Measurements from ENCODE around the gene DTD1.

Gene DTD1

GRCh38 chr20:18614244-18614643 lies 26.4 kb downstream of the DTD1 start:
- no peaks in the 10 kb centered on the region for H3K79me2 ChIP-seq (ENCODE audit: control insufficient read depth, insufficient read depth, low read length, unreplicated experiment)
- H3K27me3 ChIP-seq (ENCODE audit: insufficient read depth, low read length), result no peaks in the 10 kb centered on the region
- H3K4me1 ChIP-seq (ENCODE audit: control insufficient read depth, insufficient read depth, low read length, unreplicated experiment), result no peaks in the 10 kb centered on the region
- H2AFZ ChIP-seq (ENCODE audit: low read length, unreplicated experiment), result no peak overlapping the region
- H3K36me3 ChIP-seq (ENCODE audit: insufficient read depth, low read length), result peaks cover 12% of the 10 kb centered on the region; the same call in 1 of the 2 replicates
- no peak overlapping the region for H3K4me3 ChIP-seq (ENCODE audit: low read depth, low read length)
- H3K27ac ChIP-seq (ENCODE audit: low read depth, low read length), result no peak overlapping the region

GRCh38 chr20:18615020-18615650 lies 27.3 kb downstream of the DTD1 start:
- no peaks in the 10 kb centered on the region for H3K79me2 ChIP-seq (ENCODE audit: control insufficient read depth, insufficient read depth, low read length, unreplicated experiment)
- H3K27ac ChIP-seq (ENCODE audit: low read depth, low read length), result no peak overlapping the region
- H3K4me1 ChIP-seq (ENCODE audit: control insufficient read depth, insufficient read depth, low read length, unreplicated experiment), result no peaks in the 10 kb centered on the region
- no peaks in the 10 kb centered on the region for H3K27me3 ChIP-seq (ENCODE audit: insufficient read depth, low read length)
- H3K36me3 ChIP-seq (ENCODE audit: insufficient read depth, low read length), result peaks cover 12% of the 10 kb centered on the region; the same call in 1 of the 2 replicates
- no peak overlapping the region for H2AFZ ChIP-seq (ENCODE audit: low read length, unreplicated experiment)
- H3K4me3 ChIP-seq (ENCODE audit: low read depth, low read length), result no peak overlapping the region

GRCh38 chr20:18621004-18621403 lies 33.1 kb downstream of the DTD1 start:
- Histone ChIP-seq H3K27ac (ENCODE audit: low read depth, low read length) (no peak overlapping the region), H3K36me3 (ENCODE audit: insufficient read depth, low read length) (peaks cover 12% of the 10 kb centered on the region; the same call in 1 of the 2 replicates), H2AFZ (ENCODE audit: low read length, unreplicated experiment) (no peak overlapping the region), H3K27me3 (ENCODE audit: insufficient read depth, low read length) (no peaks in the 10 kb centered on the region), H3K79me2 (ENCODE audit: control insufficient read depth, insufficient read depth, low read length, unreplicated experiment) (no peaks in the 10 kb centered on the region), H3K4me3 (ENCODE audit: low read depth, low read length) (no peak overlapping the region), H3K4me1 (ENCODE audit: control insufficient read depth, insufficient read depth, low read length, unreplicated experiment) (no peaks in the 10 kb centered on the region)

GRCh38 chr20:18623156-18623910 lies 35.5 kb downstream of the DTD1 start:
- Histone ChIP-seq H3K4me3 (ENCODE audit: low read depth, low read length) (no peak overlapping the region), H3K4me1 (ENCODE audit: control insufficient read depth, insufficient read depth, low read length, unreplicated experiment) (no peaks in the 10 kb centered on the region), H2AFZ (ENCODE audit: low read length, unreplicated experiment) (no peak overlapping the region), H3K36me3 (ENCODE audit: insufficient read depth, low read length) (no peaks in the 10 kb centered on the region), H3K27me3 (ENCODE audit: insufficient read depth, low read length) (no peaks in the 10 kb centered on the region), H3K27ac (ENCODE audit: low read depth, low read length) (no peak overlapping the region), H3K79me2 (ENCODE audit: control insufficient read depth, insufficient read depth, low read length, unreplicated experiment) (no peaks in the 10 kb centered on the region)

GRCh38 chr20:18624948-18625347 lies 37.1 kb downstream of the DTD1 start:
- Histone ChIP-seq H3K36me3 (ENCODE audit: insufficient read depth, low read length) (no peaks in the 10 kb centered on the region), H3K4me3 (ENCODE audit: low read depth, low read length) (no peak overlapping the region), H2AFZ (ENCODE audit: low read length, unreplicated experiment) (no peak overlapping the region), H3K79me2 (ENCODE audit: control insufficient read depth, insufficient read depth, low read length, unreplicated experiment) (no peaks in the 10 kb centered on the region), H3K27ac (ENCODE audit: low read depth, low read length) (no peak overlapping the region), H3K27me3 (ENCODE audit: insufficient read depth, low read length) (no peaks in the 10 kb centered on the region), H3K4me1 (ENCODE audit: control insufficient read depth, insufficient read depth, low read length, unreplicated experiment) (no peaks in the 10 kb centered on the region)

GRCh38 chr20:18625907-18626655 lies 38.2 kb downstream of the DTD1 start:
- H3K4me1 ChIP-seq (ENCODE audit: control insufficient read depth, insufficient read depth, low read length, unreplicated experiment), result no peaks in the 10 kb centered on the region
- H2AFZ ChIP-seq (ENCODE audit: low read length, unreplicated experiment), result no peak overlapping the region
- H3K27ac ChIP-seq (ENCODE audit: low read depth, low read length), result no peak overlapping the region

GRCh38 chr20:18628330-18628920 lies 40.6 kb downstream of the DTD1 start:
- Histone ChIP-seq H3K79me2 (ENCODE audit: control insufficient read depth, insufficient read depth, low read length, unreplicated experiment) (no peaks in the 10 kb centered on the region), H3K4me3 (ENCODE audit: low read depth, low read length) (no peak overlapping the region), H3K36me3 (ENCODE audit: insufficient read depth, low read length) (no peaks in the 10 kb centered on the region), H2AFZ (ENCODE audit: low read length, unreplicated experiment) (no peak overlapping the region), H3K27ac (ENCODE audit: low read depth, low read length) (no peak overlapping the region), H3K4me1 (ENCODE audit: control insufficient read depth, insufficient read depth, low read length, unreplicated experiment) (no peaks in the 10 kb centered on the region), H3K27me3 (ENCODE audit: insufficient read depth, low read length) (no peaks in the 10 kb centered on the region)

More at GRCh38 chr20:18625907-18626655, 38.2 kb downstream of the DTD1 start:
- H3K27me3 ChIP-seq (ENCODE audit: insufficient read depth, low read length), result no peaks in the 10 kb centered on the region
- no peaks in the 10 kb centered on the region for H3K79me2 ChIP-seq (ENCODE audit: control insufficient read depth, insufficient read depth, low read length, unreplicated experiment)
- no peaks in the 10 kb centered on the region for H3K36me3 ChIP-seq (ENCODE audit: insufficient read depth, low read length)
- no peak overlapping the region for H3K4me3 ChIP-seq (ENCODE audit: low read depth, low read length)

- H3K27ac ChIP-seq (ENCODE audit: low read depth, low read length), result no peak overlapping the region
- no peak overlapping the region for H2AFZ ChIP-seq (ENCODE audit: low read length, unreplicated experiment)
- no peaks in the 10 kb centered on the region for H3K4me1 ChIP-seq (ENCODE audit: control insufficient read depth, insufficient read depth, low read length, unreplicated experiment)
- no peaks in the 10 kb centered on the region for H3K36me3 ChIP-seq (ENCODE audit: insufficient read depth, low read length)
- no peaks in the 10 kb centered on the region for H3K79me2 ChIP-seq (ENCODE audit: control insufficient read depth, insufficient read depth, low read length, unreplicated experiment)
- H3K27me3 ChIP-seq (ENCODE audit: insufficient read depth, low read length), result no peaks in the 10 kb centered on the region
- H3K4me3 ChIP-seq (ENCODE audit: low read depth, low read length), result no peak overlapping the region
Observed at GRCh38 chr20:18632196-18632789, 44.4 kb downstream of the DTD1 start.

GRCh38 chr20:18633411-18633810 lies 45.6 kb downstream of the DTD1 start:
- Histone ChIP-seq H3K4me1 (ENCODE audit: control insufficient read depth, insufficient read depth, low read length, unreplicated experiment) (no peaks in the 10 kb centered on the region), H3K36me3 (ENCODE audit: insufficient read depth, low read length) (no peaks in the 10 kb centered on the region), H3K27me3 (ENCODE audit: insufficient read depth, low read length) (no peaks in the 10 kb centered on the region), H3K27ac (ENCODE audit: low read depth, low read length) (no peak overlapping the region), H3K79me2 (ENCODE audit: control insufficient read depth, insufficient read depth, low read length, unreplicated experiment) (no peaks in the 10 kb centered on the region), H2AFZ (ENCODE audit: low read length, unreplicated experiment) (no peak overlapping the region), H3K4me3 (ENCODE audit: low read depth, low read length) (no peak overlapping the region)

GRCh38 chr20:18634501-18634900 lies 46.6 kb downstream of the DTD1 start:
- Histone ChIP-seq H3K36me3 (ENCODE audit: insufficient read depth, low read length) (no peaks in the 10 kb centered on the region), H3K4me1 (ENCODE audit: control insufficient read depth, insufficient read depth, low read length, unreplicated experiment) (no peaks in the 10 kb centered on the region), H3K79me2 (ENCODE audit: control insufficient read depth, insufficient read depth, low read length, unreplicated experiment) (no peaks in the 10 kb centered on the region), H3K27ac (ENCODE audit: low read depth, low read length) (no peak overlapping the region), H2AFZ (ENCODE audit: low read length, unreplicated experiment) (no peak overlapping the region), H3K27me3 (ENCODE audit: insufficient read depth, low read length) (no peaks in the 10 kb centered on the region), H3K4me3 (ENCODE audit: low read depth, low read length) (no peak overlapping the region)

Data from ACC112 (cell line).